HepG2 (cell line): ENCODE measurements around the gene PRSS22. TPM values are rescaled to one million over a fixed set of nuclear protein-coding genes. Genes with fewer than 3 reads are reported as not detected.

ENCODE experiments used
- ATAC-seq: fragments of 200-7000 bp; cut with Tn5 transposase; 3 replicates; pipeline ENCODE4 v1.9.1; 2020; ENCODE audit warnings: mild to moderate bottlenecking, moderate library complexity
- BruUV-seq: library from RNA; stranded (reverse); fragments of 400-500 nt; replicated peaks from 2 replicates; lab custom pipeline; 2021; lab: Mats Ljungman, UMichigan
- CTCF ChIA-PET: fragments of 300-600 bp; formaldehyde crosslinking; extraction: SDS; loops from one replicate; lab custom pipeline; 2021; ENCODE audit warnings: low total read pairs, inconsistent platforms, low intra/inter-chr PET ratio; lab: Yijun Ruan, JAX
- POLR2A ChIA-PET: fragments of 350-600 bp; sonication (Branson Sonifier 250); formaldehyde crosslinking; loops from one replicate; lab custom pipeline; 2020; ENCODE audit warnings: antibody characterized with exemption, inconsistent platforms; lab: Yijun Ruan, JAX
- DNase-seq: peaks from one replicate; pipeline ENCODE4 v3.0.0-alpha.2; 2015; ENCODE audit warnings: low spot score
- FAIRE-seq: peaks from 3 replicates; lab custom pipeline; 2011; peaks lifted over from hg19 to GRCh38; lab: Jason Lieb, UNC
- H2AFZ ChIP-seq: one replicate; pipeline ENCODE4 v1.6.1; 2011; ENCODE audit warnings: low read length, inconsistent platforms
- H3K27ac ChIP-seq: fragments of 300-600 bp; 3 replicates; pipeline ENCODE4 v1.8.0; 2011; ENCODE audit warnings: mixed run types, mild to moderate bottlenecking, mixed read lengths, low read length, inconsistent platforms; ENCODE audit not compliant: insufficient read depth; ENCODE audit errors: extremely low read length
- H3K27me3 ChIP-seq, 2 experiments: fragments of 200-600 bp in 1 of 2; 2 replicates in 1 of 2; 3 replicates in 1 of 2; pipeline versions ENCODE4 v1.6.0 to v1.8.0; 2011; ENCODE audit warnings: low read length in 2 of 2, mild to moderate bottlenecking in 2 of 2, moderate library complexity in 2 of 2, inconsistent platforms in 1 of 2; ENCODE audit not compliant: insufficient read depth in 2 of 2, control insufficient read depth in 1 of 2
- H3K36me3 ChIP-seq, 2 experiments: fragments of 200-600 bp in 1 of 2; replicated peaks in 1 of 2; 2 replicates in 1 of 2; 3 replicates in 1 of 2; pipeline versions ENCODE4 v1.5.1 to v1.8.0; 2011; ENCODE audit warnings: low read length in 2 of 2, inconsistent platforms in 1 of 2; ENCODE audit not compliant: insufficient read depth in 2 of 2, control insufficient read depth in 1 of 2
- H3K4me1 ChIP-seq: 2 replicates; pipeline ENCODE4 v1.5.1; 2012; ENCODE audit warnings: low read length, inconsistent platforms; ENCODE audit not compliant: insufficient read depth
- H3K4me2 ChIP-seq: 2 replicates; pipeline ENCODE4 v1.6.0; 2011; ENCODE audit warnings: low read depth, low read length, inconsistent platforms
- H3K4me3 ChIP-seq, 3 experiments: fragments of 200-600 bp in 1 of 3; sonication (generic), shearing (Covaris generic) in 1 of 3; replicated peaks in 1 of 3; 2 replicates each; pipeline ENCODE4 v1.5.1; 2011 to 2016; ENCODE audit warnings: low read length in 3 of 3, inconsistent platforms in 2 of 3, low read depth in 2 of 3, mild to moderate bottlenecking in 2 of 3, control low read depth in 1 of 3, mixed read lengths in 1 of 3; ENCODE audit not compliant: insufficient read depth in 1 of 3
- H3K79me2 ChIP-seq: one replicate; pipeline ENCODE4 v1.6.1; 2011; ENCODE audit warnings: low read length, inconsistent platforms; ENCODE audit not compliant: insufficient read depth
- H3K9ac ChIP-seq: 2 replicates; pipeline ENCODE4 v1.6.0; 2011; ENCODE audit warnings: mild to moderate bottlenecking, low read depth, low read length, inconsistent platforms; ENCODE audit not compliant: insufficient read depth
- H3K9me3 ChIP-seq: 2 replicates; pipeline ENCODE4 v1.5.1; 2012; ENCODE audit warnings: mild to moderate bottlenecking, low read length
- H4K20me1 ChIP-seq: 2 replicates; pipeline ENCODE4 v1.6.0; 2011; ENCODE audit warnings: inconsistent platforms, mild to moderate bottlenecking, low read length, moderate library complexity; ENCODE audit not compliant: insufficient read depth
- FOXM1 ChIP-seq: sonication (generic); formaldehyde crosslinking; IDR thresholded peaks from 2 replicates; pipeline ENCODE4 v1.5.0; 2020; ENCODE audit warnings: missing genetic modification reagents
- MAFK ChIP-seq, 2 experiments: IDR thresholded peaks in 1 of 2; conservative IDR thresholded peaks in 1 of 2; 2 replicates each; pipeline ENCODE4 v1.6.1; 2011; ENCODE audit warnings: improper control_type of control experiment in 2 of 2, low read length in 2 of 2
- NKX3-1 ChIP-seq: sonication (generic); formaldehyde crosslinking; IDR thresholded peaks from 2 replicates; pipeline ENCODE4 v1.5.0; 2020; ENCODE audit warnings: missing genetic modification reagents
- SPEN ChIP-seq: sonication (generic); formaldehyde crosslinking; IDR thresholded peaks from 2 replicates; pipeline ENCODE4 v1.5.1; 2020; ENCODE audit warnings: low read depth, mild to moderate bottlenecking, missing genetic modification reagents
- ZNF788 ChIP-seq: sonication (generic); formaldehyde crosslinking; IDR thresholded peaks from 2 replicates; pipeline ENCODE4 v1.5.0; 2020; ENCODE audit warnings: mild to moderate bottlenecking, missing genetic modification reagents, borderline replicate concordance
- ZNF850 ChIP-seq: sonication (generic); formaldehyde crosslinking; conservative IDR thresholded peaks from 2 replicates; pipeline ENCODE4 v1.9.0; 2021; ENCODE audit warnings: mild to moderate bottlenecking, missing genetic modification reagents
- WGBS: methylation state at CpG from one replicate; pipeline ENCODE4 v1.1.6; 2017; ENCODE audit warnings: low lambda C conversion rate; 5-methylcytosine and 5-hydroxymethylcytosine counted together
- in situ Hi-C: cut with HindIII; loops from 2 replicates; pipeline ENCODE4 v1.10.0; 2017; ENCODE audit warnings: low pct_unique_long_range_greater_than_20kb; ENCODE audit not compliant: extremely low pct_ligation_motif_present
- intact Hi-C: fragments of 100-400 bp; cut with micrococcal nuclease; formaldehyde crosslinking; loops from one replicate; pipeline ENCODE4 v1.10.0; 2022; ENCODE audit not compliant: unreplicated experiment
- polyA plus RNA-seq, 8 experiments: library from polyadenylated mRNA; depleted of rRNA in 3 of 8; stranded (reverse) in 7 of 8; unstranded in 1 of 8; fragments of >200 nt; fragmentation: Illumina TruSeq in 4 of 8; extraction: Trizol in 4 of 8; gene quantifications; 2 replicates each; pipeline versions ENCODE4 v1.2.1 to v1.2.3, GENCODE V29; 2011 to 2016; ENCODE audit warnings: low read depth in 4 of 8, missing spikeins in 1 of 8, mixed read lengths in 1 of 8; ENCODE audit not compliant: insufficient read depth in 1 of 8
- total RNA-seq, 5 experiments: library from RNA; depleted of rRNA; stranded (reverse); fragments of >200 nt; fragmentation: Illumina TruSeq; extraction: Trizol; gene quantifications; 2 replicates each; pipeline ENCODE4 v1.2.3, GENCODE V29; 2016; ENCODE audit warnings: low read depth in 1 of 5
- TF ChIP-seq, protein P1 (sequence below): sonication (generic); formaldehyde crosslinking; IDR thresholded peaks from 2 replicates; pipeline ENCODE4 v1.5.1; 2020; ENCODE audit warnings: mild to moderate bottlenecking, missing genetic modification reagents
- TF ChIP-seq, protein P2 (sequence below): sonication (generic); formaldehyde crosslinking; IDR thresholded peaks from 2 replicates; pipeline ENCODE4 v1.5.0; 2020; ENCODE audit warnings: mild to moderate bottlenecking, missing genetic modification reagents, borderline replicate concordance
- TF ChIP-seq, protein P3 (sequence below): sonication (generic); formaldehyde crosslinking; IDR thresholded peaks from 2 replicates; pipeline ENCODE4 v1.8.0; 2022; ENCODE audit warnings: low read depth, missing genetic modification reagents
- TF ChIP-seq, protein P4 (sequence below): sonication (generic); formaldehyde crosslinking; conservative IDR thresholded peaks from 2 replicates; pipeline ENCODE4 v1.8.0; 2022; ENCODE audit warnings: missing genetic modification reagents

PRSS22 gene
- total and polyA plus RNA-seq, 2 of the 13 experiments (the other 11 are each of a cell fraction or from before 2014, with no cell fraction given), result 0.24 to 0.32 TPM

DNA sequence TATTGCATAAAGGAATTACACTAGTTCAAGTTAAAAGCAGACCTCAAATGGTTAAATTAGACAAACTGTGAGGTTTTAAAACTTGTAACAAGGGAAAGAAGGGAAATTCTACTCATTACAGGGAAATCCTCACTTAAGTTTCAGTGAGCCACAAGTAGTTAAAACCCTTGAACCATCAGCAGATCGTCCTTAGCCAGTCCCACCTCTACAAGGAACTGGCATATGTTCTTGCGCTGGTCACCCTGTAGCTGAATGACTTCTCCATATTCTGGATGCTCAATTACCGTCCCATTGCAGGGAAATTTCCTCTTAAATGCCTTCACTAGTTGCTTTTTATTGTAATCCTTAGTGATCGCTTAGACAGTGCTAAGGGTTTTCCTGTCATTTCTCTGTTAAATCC, 35.5 kb downstream of the PRSS22 start:
- DNase-seq (no peak), ATAC-seq (no peak), FAIRE-seq (no peak)
- H3K4me3 ChIP-seq, result no peak overlapping the region
- peaks cover 13% of the 10 kb centered on the region; the same call in 1 of the 2 replicates for H3K4me1 ChIP-seq
- H2AFZ ChIP-seq, result no peak overlapping the region
- in situ Hi-C loops, result no loop called here
- no peaks in the 10 kb centered on the region for H4K20me1 ChIP-seq
- no peak overlapping the region for H3K4me2 ChIP-seq
- H3K9ac ChIP-seq, result no peak overlapping the region
- H3K27ac ChIP-seq, result no peak overlapping the region
- no peaks in the 10 kb centered on the region for H3K79me2 ChIP-seq
- 39% methylated on average over 4 of the region's 4 CpGs for WGBS
- BruUV-seq, result no TSS peak
- CTCF ChIA-PET, result no interaction called here
- H3K36me3 ChIP-seq, result no peaks in the 10 kb centered on the region
- POLR2A ChIA-PET, result no interaction called here
- intact Hi-C loops, result no loop called here
- peaks cover 6 to 84% of the 10 kb centered on the region in 2 experiments for H3K27me3 ChIP-seq
- no peaks in the 10 kb centered on the region for H3K9me3 ChIP-seq
- TF ChIP-seq SPEN (no peak), FOXM1 (CRISPR knock-in tag) (no peak), ZNF788 (no peak), ZNF850 (no peak), NKX3-1 (CRISPR knock-in tag) (no peak), MAFK (conservative IDR thresholded peaks at IDR 0.05 in 1 of 2, IDR thresholded peaks at IDR 0.05 in 1 of 2; ENCODE audit: low read length in 2 of 2) (no peak)
- TF ChIP-seq, protein P1, sequence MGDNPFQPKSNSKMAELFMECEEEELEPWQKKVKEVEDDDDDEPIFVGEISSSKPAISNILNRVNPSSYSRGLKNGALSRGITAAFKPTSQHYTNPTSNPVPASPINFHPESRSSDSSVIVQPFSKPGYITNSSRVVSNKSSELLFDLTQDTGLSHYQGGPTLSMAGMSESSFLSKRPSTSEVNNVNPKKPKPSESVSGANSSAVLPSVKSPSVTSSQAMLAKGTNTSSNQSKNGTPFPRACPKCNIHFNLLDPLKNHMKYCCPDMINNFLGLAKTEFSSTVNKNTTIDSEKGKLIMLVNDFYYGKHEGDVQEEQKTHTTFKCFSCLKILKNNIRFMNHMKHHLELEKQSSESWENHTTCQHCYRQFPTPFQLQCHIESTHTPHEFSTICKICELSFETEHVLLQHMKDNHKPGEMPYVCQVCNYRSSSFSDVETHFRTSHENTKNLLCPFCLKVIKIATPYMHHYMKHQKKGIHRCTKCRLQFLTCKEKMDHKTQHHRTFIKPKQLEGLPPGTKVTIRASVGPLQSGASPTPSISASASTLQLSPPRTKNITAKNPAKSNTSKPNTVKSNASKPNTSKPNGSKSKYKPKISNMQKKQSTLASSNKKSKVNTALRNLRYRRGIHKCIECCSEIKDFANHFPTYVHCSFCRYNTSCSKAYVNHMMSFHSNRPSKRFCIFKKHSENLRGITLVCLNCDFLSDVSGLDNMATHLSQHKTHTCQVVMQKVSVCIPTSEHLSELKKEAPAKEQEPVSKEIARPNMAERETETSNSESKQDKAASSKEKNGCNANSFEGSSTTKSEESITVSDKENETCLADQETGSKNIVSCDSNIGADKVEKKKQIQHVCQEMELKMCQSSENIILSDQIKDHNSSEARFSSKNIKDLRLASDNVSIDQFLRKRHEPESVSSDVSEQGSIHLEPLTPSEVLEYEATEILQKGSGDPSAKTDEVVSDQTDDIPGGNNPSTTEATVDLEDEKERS (CRISPR knock-in tag), result no peak
- TF ChIP-seq, protein P2, sequence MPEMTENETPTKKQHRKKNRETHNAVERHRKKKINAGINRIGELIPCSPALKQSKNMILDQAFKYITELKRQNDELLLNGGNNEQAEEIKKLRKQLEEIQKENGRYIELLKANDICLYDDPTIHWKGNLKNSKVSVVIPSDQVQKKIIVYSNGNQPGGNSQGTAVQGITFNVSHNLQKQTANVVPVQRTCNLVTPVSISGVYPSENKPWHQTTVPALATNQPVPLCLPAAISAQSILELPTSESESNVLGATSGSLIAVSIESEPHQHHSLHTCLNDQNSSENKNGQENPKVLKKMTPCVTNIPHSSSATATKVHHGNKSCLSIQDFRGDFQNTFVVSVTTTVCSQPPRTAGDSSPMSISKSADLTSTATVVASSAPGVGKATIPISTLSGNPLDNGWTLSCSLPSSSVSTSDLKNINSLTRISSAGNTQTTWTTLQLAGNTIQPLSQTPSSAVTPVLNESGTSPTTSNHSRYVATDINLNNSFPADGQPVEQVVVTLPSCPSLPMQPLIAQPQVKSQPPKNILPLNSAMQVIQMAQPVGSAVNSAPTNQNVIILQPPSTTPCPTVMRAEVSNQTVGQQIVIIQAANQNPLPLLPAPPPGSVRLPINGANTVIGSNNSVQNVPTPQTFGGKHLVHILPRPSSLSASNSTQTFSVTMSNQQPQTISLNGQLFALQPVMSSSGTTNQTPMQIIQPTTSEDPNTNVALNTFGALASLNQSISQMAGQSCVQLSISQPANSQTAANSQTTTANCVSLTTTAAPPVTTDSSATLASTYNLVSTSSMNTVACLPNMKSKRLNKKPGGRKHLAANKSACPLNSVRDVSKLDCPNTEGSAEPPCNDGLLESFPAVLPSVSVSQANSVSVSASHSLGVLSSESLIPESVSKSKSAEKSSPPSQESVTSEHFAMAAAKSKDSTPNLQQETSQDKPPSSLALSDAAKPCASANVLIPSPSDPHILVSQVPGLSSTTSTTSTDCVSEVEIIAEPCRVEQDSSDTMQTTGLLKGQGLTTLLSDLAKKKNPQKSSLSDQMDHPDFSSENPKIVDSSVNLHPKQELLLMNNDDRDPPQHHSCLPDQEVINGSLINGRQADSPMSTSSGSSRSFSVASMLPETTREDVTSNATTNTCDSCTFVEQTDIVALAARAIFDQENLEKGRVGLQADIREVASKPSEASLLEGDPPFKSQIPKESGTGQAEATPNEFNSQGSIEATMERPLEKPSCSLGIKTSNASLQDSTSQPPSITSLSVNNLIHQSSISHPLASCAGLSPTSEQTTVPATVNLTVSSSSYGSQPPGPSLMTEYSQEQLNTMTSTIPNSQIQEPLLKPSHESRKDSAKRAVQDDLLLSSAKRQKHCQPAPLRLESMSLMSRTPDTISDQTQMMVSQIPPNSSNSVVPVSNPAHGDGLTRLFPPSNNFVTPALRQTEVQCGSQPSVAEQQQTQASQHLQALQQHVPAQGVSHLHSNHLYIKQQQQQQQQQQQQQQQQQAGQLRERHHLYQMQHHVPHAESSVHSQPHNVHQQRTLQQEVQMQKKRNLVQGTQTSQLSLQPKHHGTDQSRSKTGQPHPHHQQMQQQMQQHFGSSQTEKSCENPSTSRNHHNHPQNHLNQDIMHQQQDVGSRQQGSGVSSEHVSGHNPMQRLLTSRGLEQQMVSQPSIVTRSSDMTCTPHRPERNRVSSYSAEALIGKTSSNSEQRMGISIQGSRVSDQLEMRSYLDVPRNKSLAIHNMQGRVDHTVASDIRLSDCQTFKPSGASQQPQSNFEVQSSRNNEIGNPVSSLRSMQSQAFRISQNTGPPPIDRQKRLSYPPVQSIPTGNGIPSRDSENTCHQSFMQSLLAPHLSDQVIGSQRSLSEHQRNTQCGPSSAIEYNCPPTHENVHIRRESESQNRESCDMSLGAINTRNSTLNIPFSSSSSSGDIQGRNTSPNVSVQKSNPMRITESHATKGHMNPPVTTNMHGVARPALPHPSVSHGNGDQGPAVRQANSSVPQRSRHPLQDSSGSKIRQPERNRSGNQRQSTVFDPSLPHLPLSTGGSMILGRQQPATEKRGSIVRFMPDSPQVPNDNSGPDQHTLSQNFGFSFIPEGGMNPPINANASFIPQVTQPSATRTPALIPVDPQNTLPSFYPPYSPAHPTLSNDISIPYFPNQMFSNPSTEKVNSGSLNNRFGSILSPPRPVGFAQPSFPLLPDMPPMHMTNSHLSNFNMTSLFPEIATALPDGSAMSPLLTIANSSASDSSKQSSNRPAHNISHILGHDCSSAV (CRISPR knock-in tag), result no peak
- TF ChIP-seq, protein P3, sequence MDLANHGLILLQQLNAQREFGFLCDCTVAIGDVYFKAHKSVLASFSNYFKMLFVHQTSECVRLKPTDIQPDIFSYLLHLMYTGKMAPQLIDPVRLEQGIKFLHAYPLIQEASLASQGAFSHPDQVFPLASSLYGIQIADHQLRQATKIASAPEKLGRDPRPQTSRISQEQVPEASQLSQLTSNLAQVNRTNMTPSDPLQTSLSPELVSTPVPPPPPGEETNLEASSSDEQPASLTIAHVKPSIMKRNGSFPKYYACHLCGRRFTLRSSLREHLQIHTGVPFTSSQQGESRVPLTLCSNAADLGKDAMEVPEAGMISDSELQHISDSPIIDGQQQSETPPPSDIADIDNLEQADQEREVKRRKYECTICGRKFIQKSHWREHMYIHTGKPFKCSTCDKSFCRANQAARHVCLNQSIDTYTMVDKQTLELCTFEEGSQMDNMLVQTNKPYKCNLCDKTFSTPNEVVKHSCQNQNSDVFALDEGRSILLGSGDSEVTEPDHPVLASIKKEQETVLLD (CRISPR knock-in tag), result no peak
- TF ChIP-seq, protein P4, sequence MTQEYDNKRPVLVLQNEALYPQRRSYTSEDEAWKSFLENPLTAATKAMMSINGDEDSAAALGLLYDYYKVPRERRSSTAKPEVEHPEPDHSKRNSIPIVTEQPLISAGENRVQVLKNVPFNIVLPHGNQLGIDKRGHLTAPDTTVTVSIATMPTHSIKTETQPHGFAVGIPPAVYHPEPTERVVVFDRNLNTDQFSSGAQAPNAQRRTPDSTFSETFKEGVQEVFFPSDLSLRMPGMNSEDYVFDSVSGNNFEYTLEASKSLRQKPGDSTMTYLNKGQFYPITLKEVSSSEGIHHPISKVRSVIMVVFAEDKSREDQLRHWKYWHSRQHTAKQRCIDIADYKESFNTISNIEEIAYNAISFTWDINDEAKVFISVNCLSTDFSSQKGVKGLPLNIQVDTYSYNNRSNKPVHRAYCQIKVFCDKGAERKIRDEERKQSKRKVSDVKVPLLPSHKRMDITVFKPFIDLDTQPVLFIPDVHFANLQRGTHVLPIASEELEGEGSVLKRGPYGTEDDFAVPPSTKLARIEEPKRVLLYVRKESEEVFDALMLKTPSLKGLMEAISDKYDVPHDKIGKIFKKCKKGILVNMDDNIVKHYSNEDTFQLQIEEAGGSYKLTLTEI (CRISPR knock-in tag), result no peak
